IPS-NIHi11 (cell line): ENCODE data around the gene ACADM.
"Not testable (repeated sequence)": the region's sequence is repeated elsewhere in the genome, so short reads cannot be mapped to it uniquely, and the experiment has no call there.

Experiments used
- DNase-seq: peaks from one replicate; pipeline ENCODE4 v3.0.0; 2012; ENCODE audit warnings: mixed read lengths, low spot score

Gene ACADM

GRCh38 chr1:75796376-75797272, 72.1 kb downstream of the ACADM start, which contains the start of gene MSH4:
MSH4 (plus strand) TSS chr1:75796882; CDS start chr1:75796986, 104 bp downstream.
- DNase-seq = peak; percentile 6

DNA sequence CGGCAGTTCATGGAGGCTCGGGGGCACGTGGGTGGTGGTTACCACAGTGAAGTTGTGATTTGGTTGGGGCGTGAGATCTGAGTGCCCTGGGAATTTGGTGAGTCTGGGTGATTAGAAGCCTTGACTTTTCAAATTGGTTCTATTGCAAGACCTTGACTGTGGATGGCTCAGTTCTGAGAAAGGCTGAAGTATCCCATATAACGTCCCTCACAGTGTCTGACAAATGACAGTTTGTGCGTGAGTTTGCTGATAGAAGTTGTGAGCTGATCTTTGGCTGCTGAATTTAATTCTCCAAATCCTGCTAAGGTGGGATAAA, 72.7 kb downstream of the ACADM start:
- DNase-seq = no peak

- DNase-seq = no peak
Observed at GRCh38 chr1:75797606-75798216, 73.2 kb downstream of the ACADM start.

- not testable (repeated sequence) for DNase-seq
Observed at GRCh38 chr1:75801480-75801879, 77.0 kb downstream of the ACADM start.

- DNase-seq = no peak
Observed at GRCh38 chr1:75808921-75809320, 84.4 kb downstream of the ACADM start.

DNA sequence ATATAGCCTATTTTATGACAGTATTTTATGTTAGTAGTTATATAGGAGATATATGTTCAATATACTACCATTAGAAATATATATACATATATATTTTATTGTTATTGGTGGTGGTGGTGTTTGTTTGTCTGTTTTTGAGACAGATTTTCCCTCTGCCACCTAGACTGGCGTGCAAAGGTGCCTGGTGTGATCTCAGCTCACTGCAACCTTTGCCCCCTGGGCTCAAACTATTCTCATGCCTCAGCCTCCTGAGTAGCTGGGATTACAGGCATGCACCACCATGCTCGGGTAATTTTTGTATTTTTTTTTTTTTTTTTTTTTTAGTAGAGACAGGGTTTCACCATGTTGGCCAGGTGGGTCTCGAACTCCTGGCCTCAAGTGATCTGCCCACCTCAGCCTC, 85.6 kb downstream of the ACADM start:
- not testable (repeated sequence) for DNase-seq

DNA sequence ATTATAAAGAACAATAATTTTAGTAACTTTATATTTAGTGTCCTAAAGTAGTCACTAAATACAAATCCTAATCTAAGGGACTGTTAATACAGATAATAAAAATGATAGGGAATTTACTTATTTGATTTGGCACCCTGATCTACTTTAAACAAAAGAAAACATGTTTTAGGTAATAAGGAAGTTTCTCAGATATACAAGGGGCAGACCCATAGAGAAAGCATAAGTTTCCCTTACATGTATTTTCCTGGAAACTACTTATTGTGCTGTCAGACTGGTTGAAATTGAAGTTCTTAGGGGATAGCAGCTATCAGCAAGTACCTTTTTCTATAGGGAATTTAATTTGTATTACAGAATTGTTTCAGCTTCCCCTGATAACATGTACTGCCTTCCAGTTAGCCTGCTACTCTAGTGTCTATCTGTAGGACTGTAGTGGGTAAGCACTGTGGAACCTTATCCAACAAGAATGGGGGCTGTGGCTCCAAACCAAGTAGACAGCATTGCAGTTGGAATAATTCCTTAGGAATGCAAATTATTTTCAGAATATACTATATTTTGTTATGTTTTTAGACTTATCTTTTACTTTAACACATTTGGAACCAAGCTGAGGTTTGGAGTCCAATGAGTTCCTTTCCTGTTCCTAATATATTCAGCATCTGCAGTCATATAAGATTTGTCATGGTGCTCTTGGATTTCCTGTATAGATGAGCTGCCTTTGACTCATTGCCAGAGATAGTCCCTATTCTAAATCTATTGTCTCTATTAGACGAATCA, 86.9 kb downstream of the ACADM start:
- no peak for DNase-seq

GRCh38 chr1:75812065-75812464, 87.6 kb downstream of the ACADM start:
- DNase-seq = no peak
